ENCODE measurements around the gene SPRING1. TPM values are rescaled to one million over a fixed set of nuclear protein-coding genes. Genes with fewer than 3 reads are reported as not detected.

SPRING1 gene
- total and polyA plus RNA-seq, 2 of the 13 experiments (the other 11 are each of a cell fraction or from before 2014, with no cell fraction given), result 20.0 to 51.8 TPM

- in situ Hi-C loops (cut with HindIII; ENCODE audit: extremely low pct_ligation_motif_present, low pct_unique_long_range_greater_than_20kb), result no loop called here
Observed at GRCh38 chr12:116731801-116732200, 6.1 kb downstream of the SPRING1 start.

DNA sequence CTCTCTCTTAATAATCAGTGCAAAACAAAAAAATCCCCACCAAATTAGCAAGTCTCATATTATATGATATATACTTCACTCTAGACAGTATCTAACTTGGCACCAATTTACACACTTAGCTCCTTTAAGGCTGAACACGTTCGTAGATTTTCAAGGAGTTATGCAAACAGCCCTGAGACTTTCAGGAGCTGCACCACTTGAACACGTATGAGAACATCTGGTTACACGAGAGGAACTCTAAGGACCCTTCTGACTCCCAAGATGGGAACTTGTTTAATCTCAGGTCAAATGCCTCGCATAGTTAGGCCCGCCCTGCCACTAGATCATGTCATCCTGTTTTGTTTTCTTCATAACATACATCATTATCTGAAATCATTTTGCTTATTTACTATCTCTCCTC lies 10.0 kb downstream of the SPRING1 start:
- no TSS peak for BruUV-seq (replicated peaks)
- 82% methylated on average over 6 of the region's 6 CpGs for WGBS (ENCODE audit: low lambda C conversion rate)
- no peaks in the 10 kb centered on the region for H3K9me3 ChIP-seq (ENCODE audit: low read length)
- TF ChIP-seq ZNF703 (CRISPR knock-in tag; IDR thresholded peaks at IDR 0.05; ENCODE audit: borderline replicate concordance), result no peak
- TF ChIP-seq KAT7 (CRISPR knock-in tag; IDR thresholded peaks at IDR 0.05; ENCODE audit: borderline replicate concordance), result no peak
- TF ChIP-seq ZKSCAN1 (IDR thresholded peaks at IDR 0.05; ENCODE audit: low read length), result no peak
- no peak for TF ChIP-seq ZNF550 (CRISPR knock-in tag; IDR thresholded peaks at IDR 0.05; ENCODE audit: borderline replicate concordance)
- no peak for TF ChIP-seq HOXA7 (CRISPR knock-in tag; IDR thresholded peaks at IDR 0.05)
- TF ChIP-seq SAP130 (CRISPR knock-in tag; IDR thresholded peaks at IDR 0.05; ENCODE audit: low read depth), result no peak
- TF ChIP-seq NFATC3 (CRISPR knock-in tag; IDR thresholded peaks at IDR 0.05), result no peak
- no peak for TF ChIP-seq TBP (CRISPR knock-in tag; IDR thresholded peaks at IDR 0.05)
- no peak for TF ChIP-seq BHLHE40 (IDR thresholded peaks at IDR 0.05; ENCODE audit: low read length)
- no peak for TF ChIP-seq PBX3 (CRISPR knock-in tag; IDR thresholded peaks at IDR 0.05; ENCODE audit: borderline replicate concordance)
- no peak for TF ChIP-seq NFE2L1 (CRISPR knock-in tag; IDR thresholded peaks at IDR 0.05; ENCODE audit: borderline replicate concordance)
- TF ChIP-seq RFX5 (IDR thresholded peaks at IDR 0.05; ENCODE audit: low read depth, low read length), result no peak
- TF ChIP-seq ZNF34 (CRISPR knock-in tag; IDR thresholded peaks at IDR 0.05; ENCODE audit: borderline replicate concordance), result no peak
- no peak for TF ChIP-seq ZSCAN25 (CRISPR knock-in tag; IDR thresholded peaks at IDR 0.05)

More at GRCh38 chr12:116731801-116732200, 6.1 kb downstream of the SPRING1 start:
- no peak overlapping the region for H3K9ac ChIP-seq (ENCODE audit: insufficient read depth, low read depth, low read length)
- DNase-seq (ENCODE audit: low spot score) (no peak), ATAC-seq (no peak), FAIRE-seq (no peak)
- H3K4me2 ChIP-seq (ENCODE audit: low read depth, low read length), result no peak overlapping the region
- no peaks in the 10 kb centered on the region for H3K9me3 ChIP-seq (ENCODE audit: low read length)
- BruUV-seq (replicated peaks), result no TSS peak
- H3K36me3 ChIP-seq (replicated peaks in 1 of 2; ENCODE audit: control insufficient read depth in 1 of 2, insufficient read depth in 2 of 2, low read length in 2 of 2), result peaks cover 1 to 9% of the 10 kb centered on the region in 2 experiments; a peak in 2 of 5 replicates
- peaks cover 55% of the 10 kb centered on the region for H3K79me2 ChIP-seq (ENCODE audit: insufficient read depth, low read length)
- H3K4me1 ChIP-seq (ENCODE audit: insufficient read depth, low read length), result peaks cover 75% of the 10 kb centered on the region
- POLR2A ChIA-PET, result no interaction called here
- H4K20me1 ChIP-seq (ENCODE audit: insufficient read depth, low read length), result peaks cover 14% of the 10 kb centered on the region; the same call in 1 of the 2 replicates
- no peaks in the 10 kb centered on the region; a peak in 1 of 5 replicates for H3K27me3 ChIP-seq (ENCODE audit: control insufficient read depth in 1 of 2, insufficient read depth in 2 of 2, low read length in 2 of 2)
- H2AFZ ChIP-seq (ENCODE audit: low read length), result no peak overlapping the region
- intact Hi-C loops (cut with micrococcal nuclease; ENCODE audit: unreplicated experiment), result loop anchor here (10.0 kb wide), 1 partner anchor 183 kb away; the partner anchor contains the start of gene FBXW8
- CTCF ChIA-PET (ENCODE audit: low intra/inter-chr PET ratio, low total read pairs), result no interaction called here
- H3K4me3 ChIP-seq (replicated peaks in 1 of 3; ENCODE audit: insufficient read depth in 1 of 3, low read depth in 2 of 3, low read length in 3 of 3), result no peak overlapping the region
- 90% methylated on average over 3 of the region's 3 CpGs for WGBS (ENCODE audit: low lambda C conversion rate)
- TF ChIP-seq XBP1 (CRISPR knock-in tag; IDR thresholded peaks at IDR 0.05) (no peak), ZBTB26 (CRISPR knock-in tag; IDR thresholded peaks at IDR 0.05; ENCODE audit: borderline replicate concordance) (no peak), RBM22 (optimal IDR thresholded peaks at IDR 0.05; ENCODE audit: low read length) (peak; percentile 63), ZNF34 (CRISPR knock-in tag; IDR thresholded peaks at IDR 0.05; ENCODE audit: borderline replicate concordance) (no peak), MED1 (CRISPR knock-in tag; IDR thresholded peaks at IDR 0.05) (no peak), NFKB2 (CRISPR knock-in tag; IDR thresholded peaks at IDR 0.05; ENCODE audit: borderline replicate concordance) (no peak)
- no peak overlapping the region for H3K27ac ChIP-seq (ENCODE audit: extremely low read length, insufficient read depth, low read length)

More for the DNA sequence above, 10.0 kb downstream of the SPRING1 start:
- H2AFZ ChIP-seq (ENCODE audit: low read length), result no peak overlapping the region
- H3K4me2 ChIP-seq (ENCODE audit: low read depth, low read length), result no peak overlapping the region
- H3K9ac ChIP-seq (ENCODE audit: insufficient read depth, low read depth, low read length), result no peak overlapping the region
- peaks cover 50% of the 10 kb centered on the region for H3K4me1 ChIP-seq (ENCODE audit: insufficient read depth, low read length)
- DNase-seq (ENCODE audit: low spot score), result no peak
- no peaks in the 10 kb centered on the region for H3K27me3 ChIP-seq (ENCODE audit: control insufficient read depth in 1 of 2, insufficient read depth in 2 of 2, low read length in 2 of 2)
- peaks cover 5 to 17% of the 10 kb centered on the region in 2 experiments; a peak in 4 of 5 replicates for H3K36me3 ChIP-seq (replicated peaks in 1 of 2; ENCODE audit: control insufficient read depth in 1 of 2, insufficient read depth in 2 of 2, low read length in 2 of 2)
- no peak for FAIRE-seq
- in situ Hi-C loops (cut with HindIII; ENCODE audit: extremely low pct_ligation_motif_present, low pct_unique_long_range_greater_than_20kb), result no loop called here
- H3K27ac ChIP-seq (ENCODE audit: extremely low read length, insufficient read depth, low read length), result no peak overlapping the region
- peaks cover 63% of the 10 kb centered on the region for H3K79me2 ChIP-seq (ENCODE audit: insufficient read depth, low read length)
- ChIA-PET POLR2A (interaction anchor here (0.9 kb wide), 1 partner anchor 9 kb away, joined by 3 read pairs; no protein-coding TSS in a partner anchor), CTCF (ENCODE audit: low intra/inter-chr PET ratio, low total read pairs) (no interaction called here)
- intact Hi-C loops (cut with micrococcal nuclease; ENCODE audit: unreplicated experiment), result no loop called here
- peaks cover 14% of the 10 kb centered on the region; the same call in 1 of the 2 replicates for H4K20me1 ChIP-seq (ENCODE audit: insufficient read depth, low read length)
- H3K4me3 ChIP-seq (replicated peaks in 1 of 3; ENCODE audit: insufficient read depth in 1 of 3, low read depth in 2 of 3, low read length in 3 of 3), result no peak overlapping the region
- ATAC-seq, result no peak

Measured in HepG2 (cell line).